22Rv1 (cell line): ENCODE measurements around the gene KRT77.

Source experiments
- H3K27ac ChIP-seq: fragments of 450-650 bp; 2 replicates; pipeline ENCODE4 v1.5.1; 2017
- ZFX ChIP-seq: fragments of 450-650 bp; IDR thresholded peaks from 2 replicates; pipeline ENCODE4 v1.6.1; 2017; ENCODE audit warnings: antibody characterized with exemption, borderline replicate concordance
- TF ChIP-seq, protein P1 (sequence below): fragments of 450-650 bp; IDR thresholded peaks from 2 replicates; pipeline ENCODE4 v1.5.1; 2017; ENCODE audit warnings: mild to moderate bottlenecking

KRT77 gene

GRCh38 chr12:52687497-52688385, 15.6 kb downstream of the KRT77 start:
- no peak overlapping the region for H3K27ac ChIP-seq
- no peak for TF ChIP-seq ZFX
- TF ChIP-seq, protein P1, sequence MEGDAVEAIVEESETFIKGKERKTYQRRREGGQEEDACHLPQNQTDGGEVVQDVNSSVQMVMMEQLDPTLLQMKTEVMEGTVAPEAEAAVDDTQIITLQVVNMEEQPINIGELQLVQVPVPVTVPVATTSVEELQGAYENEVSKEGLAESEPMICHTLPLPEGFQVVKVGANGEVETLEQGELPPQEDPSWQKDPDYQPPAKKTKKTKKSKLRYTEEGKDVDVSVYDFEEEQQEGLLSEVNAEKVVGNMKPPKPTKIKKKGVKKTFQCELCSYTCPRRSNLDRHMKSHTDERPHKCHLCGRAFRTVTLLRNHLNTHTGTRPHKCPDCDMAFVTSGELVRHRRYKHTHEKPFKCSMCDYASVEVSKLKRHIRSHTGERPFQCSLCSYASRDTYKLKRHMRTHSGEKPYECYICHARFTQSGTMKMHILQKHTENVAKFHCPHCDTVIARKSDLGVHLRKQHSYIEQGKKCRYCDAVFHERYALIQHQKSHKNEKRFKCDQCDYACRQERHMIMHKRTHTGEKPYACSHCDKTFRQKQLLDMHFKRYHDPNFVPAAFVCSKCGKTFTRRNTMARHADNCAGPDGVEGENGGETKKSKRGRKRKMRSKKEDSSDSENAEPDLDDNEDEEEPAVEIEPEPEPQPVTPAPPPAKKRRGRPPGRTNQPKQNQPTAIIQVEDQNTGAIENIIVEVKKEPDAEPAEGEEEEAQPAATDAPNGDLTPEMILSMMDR: no peak

DNA sequence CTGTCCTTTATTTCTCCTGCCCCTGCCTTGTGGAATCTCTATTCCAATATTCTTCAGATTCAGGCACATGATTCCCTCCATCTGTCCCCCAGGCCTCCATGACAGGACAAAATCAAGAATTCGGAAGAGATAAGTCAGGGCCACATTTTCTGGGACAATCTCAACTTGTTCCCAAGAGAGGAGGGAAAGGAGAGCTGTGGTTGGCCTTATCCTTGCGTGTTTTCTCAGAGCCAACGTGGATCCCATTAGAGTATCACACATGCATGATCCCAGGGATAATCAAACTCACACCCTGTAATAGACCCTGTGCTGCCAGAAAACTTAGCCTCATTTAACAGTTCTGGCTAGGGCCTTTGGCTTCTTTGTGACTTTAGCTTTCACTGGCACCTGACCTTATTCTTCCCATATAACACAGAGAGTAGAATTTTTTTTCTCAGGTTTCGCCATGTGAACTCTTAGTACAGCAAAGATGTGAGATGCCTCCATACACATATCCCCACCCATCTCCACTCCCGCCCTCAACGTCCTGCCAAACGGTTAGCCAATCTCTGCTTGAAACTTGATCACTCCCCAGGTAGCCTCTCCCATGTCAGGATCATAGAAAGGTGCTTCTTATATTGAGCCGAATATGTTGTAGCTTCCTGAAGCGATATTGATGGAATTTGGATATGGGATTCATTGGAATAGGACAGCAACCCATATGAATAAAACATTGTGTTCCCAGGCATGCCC, 16.4 kb downstream of the KRT77 start:
- H3K27ac ChIP-seq: no peak overlapping the region
- no peak for TF ChIP-seq ZFX
- TF ChIP-seq, protein P1: no peak

DNA sequence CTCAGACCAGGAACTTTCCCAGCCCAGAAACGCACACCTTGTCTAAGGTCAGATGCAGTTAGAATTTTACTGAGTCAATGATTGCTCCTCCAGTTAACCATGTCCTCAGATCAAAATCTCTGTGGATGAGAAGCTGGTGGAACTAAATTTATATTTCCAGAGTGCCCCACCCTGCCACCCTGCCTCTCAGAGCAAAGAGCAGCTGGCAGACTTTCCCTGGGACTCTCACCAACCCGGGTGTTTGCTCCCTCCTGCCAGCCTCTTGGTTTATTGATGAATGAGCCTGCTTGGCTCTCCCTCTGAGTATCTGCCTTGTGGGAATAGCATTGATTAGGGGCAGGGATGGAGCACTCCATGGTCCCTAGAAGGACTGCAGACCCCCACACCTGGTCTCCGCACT, 17.3 kb downstream of the KRT77 start:
- TF ChIP-seq ZFX: no peak
- TF ChIP-seq, protein P1: no peak
- no peak overlapping the region for H3K27ac ChIP-seq

DNA sequence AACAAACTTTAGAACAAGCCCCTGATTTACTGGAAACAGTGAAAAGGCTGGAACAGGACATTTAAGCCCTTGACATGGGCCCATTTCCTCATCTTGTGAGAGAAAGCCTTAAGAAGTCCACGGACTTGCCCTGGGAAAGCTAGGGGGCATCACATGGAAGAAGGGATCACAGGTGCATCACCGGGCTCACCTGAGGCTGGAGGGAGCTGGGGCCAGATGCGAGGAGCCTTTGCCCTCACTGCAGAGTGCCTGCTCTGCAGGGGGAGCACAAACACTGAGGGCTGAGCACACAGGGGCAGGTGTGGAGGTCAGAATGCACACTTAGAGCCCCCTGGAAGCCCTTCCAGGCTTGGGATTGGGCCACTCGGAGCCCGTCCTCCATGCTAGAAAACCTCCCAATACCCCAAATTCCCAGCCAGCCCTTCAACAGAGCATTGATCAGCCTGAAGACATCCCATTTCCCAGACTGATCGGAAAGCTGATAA, 17.9 kb downstream of the KRT77 start:
- TF ChIP-seq ZFX: no peak
- TF ChIP-seq, protein P1: no peak
- no peak overlapping the region for H3K27ac ChIP-seq

- TF ChIP-seq, protein P1: no peak
- TF ChIP-seq ZFX: no peak
Observed at GRCh38 chr12:52684431-52684830, 18.9 kb downstream of the KRT77 start.

DNA sequence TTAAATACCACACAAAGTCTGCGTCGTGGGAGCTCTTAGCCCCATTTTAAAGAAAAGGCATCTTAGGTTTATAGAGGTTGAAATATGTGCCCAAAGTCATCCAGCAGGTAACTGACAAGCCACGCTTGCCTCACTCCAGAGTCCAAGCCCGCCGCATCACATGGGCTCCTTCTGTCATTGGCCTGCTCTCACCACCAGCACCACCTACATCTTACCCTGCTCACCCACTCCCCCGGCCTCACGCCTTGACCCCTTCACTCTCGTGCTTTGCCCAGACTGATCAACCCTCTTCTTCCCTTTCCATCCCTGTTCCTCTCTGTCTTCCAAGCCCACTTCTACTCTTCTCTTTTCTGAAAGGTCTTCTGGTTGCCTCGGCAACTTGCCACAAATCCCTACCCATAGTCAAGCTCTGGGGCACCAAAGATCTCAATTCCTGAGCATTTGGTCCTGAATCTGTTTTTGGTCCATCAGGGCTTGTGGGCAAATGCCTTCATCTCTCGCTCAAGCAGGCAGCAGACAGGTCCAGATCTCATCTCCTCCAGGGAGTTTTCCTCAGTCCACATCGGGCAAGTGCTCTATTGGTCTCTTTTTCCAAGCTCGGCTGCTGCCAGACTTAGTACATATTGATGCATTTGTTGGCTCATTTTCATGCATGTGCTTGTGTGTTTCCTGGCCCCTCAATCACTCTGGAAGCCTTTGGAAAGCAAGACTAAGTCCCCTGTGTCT, 19.6 kb downstream of the KRT77 start:
- no peak overlapping the region for H3K27ac ChIP-seq
- TF ChIP-seq ZFX: no peak
- TF ChIP-seq, protein P1: no peak

More at GRCh38 chr12:52684431-52684830, 18.9 kb downstream of the KRT77 start:
- H3K27ac ChIP-seq: no peak overlapping the region
